ENCODE results near the gene TSC2.
"Not testable (repeated sequence)": the region's sequence is repeated elsewhere in the genome, so short reads cannot be mapped to it uniquely, and the experiment has no call there.

The TSC2 gene

GRCh38 chr16:2031081-2031577, 16.7 kb upstream of the TSC2 start:
- DNase-seq (ENCODE audit: low spot score): no peak

GRCh38 chr16:2032285-2033056, 15.3 kb upstream of the TSC2 start:
- no peak for DNase-seq (ENCODE audit: low spot score)

GRCh38 chr16:2033057-2033908, 14.5 kb upstream of the TSC2 start:
- DNase-seq (ENCODE audit: low spot score): no peak

DNA sequence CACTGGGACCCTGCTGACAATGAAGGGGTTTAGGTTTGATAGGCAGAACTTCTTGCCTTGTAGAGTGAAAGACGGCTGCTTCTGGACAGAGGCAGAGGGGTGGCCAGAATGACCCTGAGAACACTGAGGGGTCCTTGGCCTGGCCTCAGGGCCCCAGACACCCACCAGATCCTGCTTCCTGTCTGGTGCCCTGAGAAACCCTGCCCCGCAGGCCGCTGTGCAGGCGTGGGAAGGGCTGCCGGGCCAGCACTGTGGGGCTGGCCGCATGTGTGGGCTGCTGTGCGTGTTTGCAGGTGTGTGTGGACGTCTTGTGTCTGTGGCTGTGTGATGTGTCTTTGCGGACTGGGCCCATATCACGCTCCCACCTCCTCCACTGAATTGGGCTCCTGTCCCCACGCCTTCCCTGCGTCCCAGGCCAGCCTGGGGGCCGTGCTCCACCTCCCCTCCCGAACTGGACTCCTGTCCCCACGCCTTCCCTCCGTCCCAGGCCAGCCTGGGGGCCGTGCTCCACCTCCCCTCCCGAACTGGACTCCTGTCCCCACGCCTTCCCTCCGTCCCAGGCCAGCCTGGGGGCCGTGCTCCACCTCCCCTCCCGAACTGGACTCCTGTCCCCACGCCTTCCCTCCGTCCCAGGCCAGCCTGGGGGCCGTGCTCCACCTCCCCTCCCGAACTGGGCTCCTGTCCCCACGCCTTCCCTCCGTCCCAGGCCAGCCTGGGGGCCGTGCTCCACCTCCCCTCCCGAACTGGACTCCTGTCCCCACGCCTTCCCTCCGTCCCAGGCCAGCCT, 13.7 kb upstream of the TSC2 start:
- not testable (repeated sequence) for DNase-seq (ENCODE audit: low spot score)

GRCh38 chr16:2034696-2035430, 12.9 kb upstream of the TSC2 start:
- no peak for DNase-seq (ENCODE audit: low spot score)

DNA sequence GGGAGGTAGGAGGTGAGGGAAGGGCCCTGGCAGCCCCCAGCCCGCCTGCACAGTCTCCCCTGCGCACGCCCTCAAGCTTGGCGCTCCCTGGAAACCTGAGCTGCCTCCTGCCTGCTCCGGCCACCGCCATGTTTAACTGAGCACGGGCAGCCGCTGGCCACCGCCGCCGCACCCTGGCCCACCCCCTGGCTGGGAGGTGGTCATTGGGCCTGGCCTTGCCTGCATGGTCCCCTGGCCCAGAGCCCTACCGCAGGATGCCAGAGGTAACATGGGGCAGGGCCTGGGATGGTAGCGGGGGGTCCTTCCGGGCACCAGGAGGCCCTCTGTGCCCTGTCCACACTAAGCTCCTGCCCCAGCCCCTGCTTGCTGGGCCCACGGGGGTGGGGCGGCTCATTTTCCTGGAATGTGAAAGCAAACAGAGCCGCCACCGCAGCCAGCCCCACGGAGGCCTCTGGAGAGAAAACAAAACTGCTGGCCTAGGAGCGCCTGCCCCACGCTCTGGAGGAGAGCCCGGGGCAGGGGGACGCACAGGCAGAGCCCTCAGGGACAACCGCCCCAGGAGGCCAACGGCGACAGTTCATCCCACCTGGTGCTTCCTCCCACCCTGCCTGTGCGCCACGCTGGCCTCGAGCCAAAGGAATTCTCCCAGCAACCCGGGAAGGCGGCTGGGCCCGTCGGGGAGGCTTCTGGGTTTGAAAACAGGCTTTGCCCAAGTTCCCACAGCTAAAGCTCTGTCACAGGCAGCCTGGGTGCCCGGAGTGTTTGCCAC, 12.2 kb upstream of the TSC2 start:
- DNase-seq (ENCODE audit: low spot score): no peak

DNA sequence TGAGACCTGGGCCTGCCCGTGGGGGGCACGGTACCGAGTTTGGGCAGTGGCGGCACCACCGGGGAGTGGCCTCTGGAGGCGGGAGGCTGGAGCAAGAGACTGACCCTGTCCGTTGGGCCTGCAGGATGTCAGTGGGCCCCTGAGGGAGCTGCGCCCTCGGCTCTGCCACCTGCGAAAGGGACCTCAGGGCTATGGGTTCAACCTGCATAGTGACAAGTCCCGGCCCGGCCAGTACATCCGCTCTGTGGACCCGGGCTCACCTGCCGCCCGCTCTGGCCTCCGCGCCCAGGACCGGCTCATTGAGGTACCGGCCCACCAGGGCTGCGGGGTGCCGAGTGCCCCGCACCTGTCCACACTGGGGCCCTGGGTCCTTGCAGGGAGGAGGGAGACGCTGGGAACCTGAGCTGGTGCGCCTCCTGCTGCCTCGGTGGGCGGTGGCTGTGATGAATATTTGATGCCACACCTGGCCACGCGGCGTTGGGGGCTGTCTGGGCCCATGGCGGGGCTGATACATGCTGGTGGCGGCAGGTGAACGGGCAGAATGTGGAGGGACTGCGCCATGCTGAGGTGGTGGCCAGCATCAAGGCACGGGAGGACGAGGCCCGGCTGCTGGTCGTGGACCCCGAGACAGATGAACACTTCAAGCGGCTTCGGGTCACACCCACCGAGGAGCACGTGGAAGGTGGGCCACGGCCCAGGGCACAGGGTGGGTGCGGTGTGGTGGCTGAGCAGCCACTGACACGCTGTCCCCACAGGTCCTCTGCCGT, 11.4 kb upstream of the TSC2 start:
- no peak for DNase-seq (ENCODE audit: low spot score)

DNA sequence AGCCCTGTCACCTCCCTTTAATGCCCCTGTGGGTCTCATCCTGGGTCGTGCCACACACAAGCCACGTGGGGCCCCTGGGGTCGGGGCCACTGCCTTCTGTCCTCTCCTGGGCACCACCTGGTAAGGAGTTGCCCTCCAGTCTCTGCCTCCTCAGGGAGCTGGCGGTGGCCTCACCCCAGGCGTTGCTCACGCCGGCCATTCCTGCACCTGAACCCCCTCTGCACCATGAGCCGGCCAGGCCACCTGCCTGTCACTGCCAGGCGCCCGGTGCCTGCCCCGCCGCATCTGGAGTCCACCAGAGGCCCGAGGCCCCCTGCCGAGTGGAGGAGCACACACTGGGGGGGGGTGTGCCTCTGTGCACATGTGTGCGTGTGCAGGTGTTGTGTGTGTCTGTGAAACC, 10.7 kb upstream of the TSC2 start:
- DNase-seq (ENCODE audit: low spot score): no peak

GRCh38 chr16:2037647-2038381, 10.0 kb upstream of the TSC2 start:
- DNase-seq (ENCODE audit: low spot score): no peak

- DNase-seq (ENCODE audit: low spot score): no peak
These were observed 9.2 kb upstream of the TSC2 start for GRCh38 chr16:2038382-2039231.

DNA sequence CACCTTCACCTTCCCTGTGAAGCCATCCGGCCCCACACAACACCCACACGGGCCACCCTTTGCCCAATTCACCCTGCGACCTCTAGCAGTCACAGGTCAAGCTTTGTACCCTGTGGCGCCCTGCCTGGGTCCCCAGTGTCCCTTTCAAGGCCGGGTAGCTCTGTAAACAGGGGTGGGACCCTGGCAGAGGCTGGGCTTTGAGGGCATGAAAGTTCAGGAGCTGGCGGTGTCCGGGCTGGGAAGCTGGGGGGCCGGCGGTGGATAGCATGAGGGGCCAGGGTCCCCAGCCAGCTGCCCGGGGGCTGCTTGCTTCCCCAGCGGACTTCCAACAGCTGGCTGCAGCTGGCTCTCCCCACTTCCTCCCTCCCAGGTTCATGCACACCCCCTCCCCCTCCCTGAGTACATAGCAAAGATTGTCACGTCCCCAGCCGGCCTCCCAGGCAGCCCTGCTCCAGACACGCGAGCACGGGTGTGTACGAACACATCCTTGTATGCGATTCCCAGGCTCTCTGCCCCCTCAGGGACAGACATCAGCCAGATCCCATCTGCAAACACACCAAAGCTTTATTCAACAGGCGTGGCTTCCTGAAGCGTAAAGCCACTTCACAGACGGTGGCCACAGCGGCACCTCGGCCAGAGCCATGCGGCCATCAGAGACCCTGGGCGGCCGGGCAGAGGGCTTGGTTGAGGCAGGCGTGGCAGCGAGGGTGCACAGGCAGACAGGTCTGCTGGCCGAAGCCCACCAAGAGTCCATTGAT, 8.3 kb upstream of the TSC2 start:
- DNase-seq (ENCODE audit: low spot score): no peak

DNA sequence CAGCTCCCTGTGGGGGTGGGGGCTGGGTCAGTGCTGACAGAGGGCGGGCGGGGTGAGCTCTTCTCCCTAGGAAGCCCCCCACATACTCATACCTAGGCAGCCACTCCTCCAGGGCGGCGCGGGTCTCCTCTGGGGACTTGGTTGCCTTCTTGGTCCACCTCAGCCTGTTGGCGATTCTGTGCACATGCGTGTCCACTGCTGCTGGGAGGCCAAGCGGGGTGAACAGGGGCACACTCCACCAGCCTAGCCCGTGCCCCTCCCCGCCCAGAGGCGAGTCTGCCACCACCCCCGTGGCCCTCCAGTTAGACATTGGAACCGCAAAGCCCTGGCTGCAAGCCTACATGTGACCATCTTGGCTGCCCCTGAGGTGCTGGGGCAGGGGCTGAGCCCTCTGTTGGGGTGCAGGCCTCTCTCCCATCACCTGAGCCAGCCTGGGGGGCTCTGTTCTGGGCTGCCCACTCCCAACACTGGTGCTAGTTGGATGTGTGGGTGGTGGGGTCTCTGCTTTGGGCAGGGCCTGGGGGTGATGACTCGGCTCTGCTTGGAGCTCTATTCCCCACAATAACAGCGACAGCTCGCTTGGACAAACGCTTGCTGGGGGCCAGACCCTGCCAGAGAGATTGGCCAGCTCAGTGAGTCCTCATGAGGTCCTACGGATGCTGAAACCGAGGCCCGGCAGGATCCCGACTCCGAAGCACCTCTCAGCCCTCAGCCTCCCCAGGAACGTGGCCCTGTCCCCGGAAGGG, 7.6 kb upstream of the TSC2 start:
- DNase-seq (ENCODE audit: low spot score): no peak

DNA sequence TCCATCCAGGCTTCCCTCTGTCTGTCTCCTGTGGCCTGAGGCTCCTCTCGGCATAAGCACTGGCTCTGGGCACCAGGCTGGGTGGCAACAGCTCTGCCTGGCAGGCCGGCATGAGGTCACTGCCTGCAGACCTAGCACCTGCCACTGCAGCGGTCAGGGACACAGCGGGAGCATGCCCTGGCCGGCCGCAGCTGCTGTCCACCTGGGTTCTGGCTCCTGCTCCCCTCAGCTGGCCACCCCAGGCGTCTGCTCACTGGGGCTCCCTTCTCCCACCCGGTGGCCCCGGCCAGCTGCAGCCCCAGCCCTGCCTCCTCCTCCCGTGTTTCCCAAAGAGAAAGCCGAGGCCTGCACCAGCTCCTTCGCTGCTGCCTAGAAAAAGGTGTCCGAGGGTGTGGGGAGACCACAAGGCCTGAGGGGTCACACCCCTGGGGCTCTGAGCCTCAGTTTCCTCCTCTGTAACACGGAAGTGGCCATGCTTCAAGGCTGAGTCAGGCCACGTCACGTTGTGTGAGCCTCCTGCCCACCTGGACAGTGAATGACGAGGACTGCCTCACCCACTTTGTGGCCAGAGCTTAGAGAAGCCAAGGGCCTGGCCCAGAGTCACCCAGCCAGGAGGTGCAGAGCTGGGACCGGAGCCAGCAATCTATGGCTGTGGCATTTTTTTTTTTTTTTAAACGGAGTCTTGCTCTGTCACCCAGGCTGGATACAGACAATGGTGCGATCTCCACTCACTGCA, 6.8 kb upstream of the TSC2 start:
- DNase-seq (ENCODE audit: low spot score): peak; percentile 77

DNA sequence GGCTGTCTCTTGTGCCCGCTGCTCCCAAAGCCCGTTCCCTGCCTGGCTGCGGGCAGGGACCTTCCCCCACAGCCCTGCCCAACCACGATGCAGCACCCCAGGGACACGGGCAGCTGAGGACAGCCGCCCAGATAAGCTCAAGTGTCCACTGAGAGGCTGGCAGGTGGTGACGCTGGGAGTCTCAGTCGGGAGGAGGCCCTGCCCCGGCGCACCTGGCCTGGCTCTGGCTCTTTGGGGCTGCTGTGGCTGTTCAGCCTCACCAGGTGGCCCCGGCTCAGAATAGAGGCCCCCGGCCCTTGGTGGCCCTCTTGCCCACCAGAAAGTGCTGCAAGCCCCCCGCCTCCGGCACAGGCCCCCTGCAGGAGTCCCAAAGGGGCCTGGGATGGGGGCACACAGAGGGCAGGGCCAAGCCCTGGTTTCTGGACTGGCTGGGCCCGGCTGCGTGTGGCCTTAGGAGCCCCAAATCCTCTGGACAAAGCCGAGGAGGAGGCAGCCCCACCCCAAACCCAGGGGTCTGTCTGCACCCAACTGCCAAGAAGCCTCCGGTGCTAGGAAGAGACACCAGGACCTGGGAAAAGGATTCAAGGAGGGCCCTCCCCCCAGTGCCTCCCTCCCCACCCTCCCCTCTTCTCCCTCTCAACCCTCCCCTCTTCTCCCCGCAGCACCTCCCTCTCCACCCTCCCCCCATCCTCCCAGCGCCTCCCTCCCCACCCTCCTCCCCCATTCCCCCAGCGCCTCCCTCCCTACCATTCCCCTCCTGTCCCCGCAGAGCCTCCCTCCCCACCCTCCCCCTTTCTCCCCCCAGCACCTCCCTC, 5.4 kb upstream of the TSC2 start:
- no peak for DNase-seq (ENCODE audit: low spot score)

GRCh38 chr16:2042986-2043666, 4.7 kb upstream of the TSC2 start:
- DNase-seq (ENCODE audit: low spot score): no peak

All from LoVo (cell line).